ENCODE measurements around the gene SLC6A3.

The SLC6A3 gene

GRCh38 chr5:1489754-1490153, 44.5 kb upstream of the SLC6A3 start:
- TF ChIP-seq REST (IDR thresholded peaks at IDR 0.05; ENCODE audit: insufficient read depth in 1 of 2, low read depth in 2 of 2, low read length in 2 of 2) (no peak), SIN3A (IDR thresholded peaks at IDR 0.05; ENCODE audit: borderline replicate concordance, insufficient read depth, low read length) (no peak), TAF1 (IDR thresholded peaks at IDR 0.05; ENCODE audit: borderline replicate concordance, insufficient read depth, low read length) (no peak), POLR2AphosphoS5 (IDR thresholded peaks at IDR 0.05; ENCODE audit: low read depth, low read length) (no peak), FOXP2 (optimal IDR thresholded peaks at IDR 0.05; ENCODE audit: borderline replicate concordance, extremely low read depth, extremely low read length, insufficient read depth) (no peak)

GRCh38 chr5:1488882-1489680, 43.8 kb upstream of the SLC6A3 start:
- TF ChIP-seq REST (IDR thresholded peaks at IDR 0.05; ENCODE audit: insufficient read depth in 1 of 2, low read depth in 2 of 2, low read length in 2 of 2) (no peak), TAF1 (IDR thresholded peaks at IDR 0.05; ENCODE audit: borderline replicate concordance, insufficient read depth, low read length) (no peak), POLR2AphosphoS5 (IDR thresholded peaks at IDR 0.05; ENCODE audit: low read depth, low read length) (no peak), SIN3A (IDR thresholded peaks at IDR 0.05; ENCODE audit: borderline replicate concordance, insufficient read depth, low read length) (no peak), FOXP2 (optimal IDR thresholded peaks at IDR 0.05; ENCODE audit: borderline replicate concordance, extremely low read depth, extremely low read length, insufficient read depth) (no peak)

- TF ChIP-seq FOXP2 (optimal IDR thresholded peaks at IDR 0.05; ENCODE audit: borderline replicate concordance, extremely low read depth, extremely low read length, insufficient read depth) (no peak), TAF1 (IDR thresholded peaks at IDR 0.05; ENCODE audit: borderline replicate concordance, insufficient read depth, low read length) (no peak), POLR2AphosphoS5 (IDR thresholded peaks at IDR 0.05; ENCODE audit: low read depth, low read length) (no peak; the same call in 1 of the 2 replicates), REST (IDR thresholded peaks at IDR 0.05; ENCODE audit: insufficient read depth in 1 of 2, low read depth in 2 of 2, low read length in 2 of 2) (no peak), SIN3A (IDR thresholded peaks at IDR 0.05; ENCODE audit: borderline replicate concordance, insufficient read depth, low read length) (no peak)
Observed at GRCh38 chr5:1487079-1487764, 42.0 kb upstream of the SLC6A3 start.

- no peak for TF ChIP-seq FOXP2 (optimal IDR thresholded peaks at IDR 0.05; ENCODE audit: borderline replicate concordance, extremely low read depth, extremely low read length, insufficient read depth)
- no peak for TF ChIP-seq POLR2AphosphoS5 (IDR thresholded peaks at IDR 0.05; ENCODE audit: low read depth, low read length)
- no peak for TF ChIP-seq REST (IDR thresholded peaks at IDR 0.05; ENCODE audit: insufficient read depth in 1 of 2, low read depth in 2 of 2, low read length in 2 of 2)
- TF ChIP-seq SIN3A (IDR thresholded peaks at IDR 0.05; ENCODE audit: borderline replicate concordance, insufficient read depth, low read length) = no peak
- no peak for TF ChIP-seq TAF1 (IDR thresholded peaks at IDR 0.05; ENCODE audit: borderline replicate concordance, insufficient read depth, low read length)
Observed at GRCh38 chr5:1486271-1486670, 41.0 kb upstream of the SLC6A3 start.
